GM20431 (cell line): ENCODE measurements around the gene PHF1.

ENCODE experiments used
- in situ Hi-C: fragments of 300-500 bp; cut with MseI, MboI; formaldehyde crosslinking; loops from one replicate; pipeline ENCODE4 v1.15.0; 2020; ENCODE audit warnings: low sequenced_read_pairs; ENCODE audit not compliant: unreplicated experiment

PHF1 gene

GRCh38 chr6:33430991-33431879, 20.4 kb downstream of the PHF1 start:
- in situ Hi-C loops: no loop called here

- in situ Hi-C loops: no loop called here
These were observed 21.2 kb downstream of the PHF1 start for GRCh38 chr6:33431880-33432541.

- in situ Hi-C loops: no loop called here
These were observed 21.7 kb downstream of the PHF1 start for GRCh38 chr6:33432546-33432945.

GRCh38 chr6:33433001-33433543, 22.3 kb downstream of the PHF1 start:
- in situ Hi-C loops: no loop called here

- in situ Hi-C loops: no loop called here
These were observed 22.9 kb downstream of the PHF1 start for GRCh38 chr6:33433544-33434191.

DNA sequence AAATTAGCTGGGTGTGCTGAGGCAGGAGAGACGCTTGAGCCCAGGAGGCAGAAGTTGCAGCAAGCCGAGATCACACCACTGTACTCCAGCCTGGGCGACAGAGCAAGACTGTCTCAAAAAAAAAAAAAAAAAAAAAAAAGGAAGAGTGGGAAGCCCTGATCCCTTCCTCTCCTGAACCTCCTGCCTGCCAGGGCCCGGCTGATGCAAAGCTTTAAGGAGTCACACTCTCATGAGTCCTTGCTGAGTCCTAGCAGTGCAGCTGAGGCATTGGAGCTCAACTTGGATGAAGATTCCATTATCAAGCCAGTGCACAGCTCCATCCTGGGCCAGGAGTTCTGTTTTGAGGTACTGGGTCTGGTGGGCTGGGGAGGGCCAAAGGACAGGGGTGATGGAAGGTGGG, 24.1 kb downstream of the PHF1 start:
- in situ Hi-C loops: no loop called here

- in situ Hi-C loops: no loop called here
These were observed 26.9 kb downstream of the PHF1 start for GRCh38 chr6:33437666-33438065.

GRCh38 chr6:33438978-33439594, 28.3 kb downstream of the PHF1 start:
- in situ Hi-C loops: no loop called here

GRCh38 chr6:33439956-33440648, 29.3 kb downstream of the PHF1 start:
- in situ Hi-C loops: no loop called here

GRCh38 chr6:33440649-33441309, 30.0 kb downstream of the PHF1 start:
- in situ Hi-C loops: no loop called here

DNA sequence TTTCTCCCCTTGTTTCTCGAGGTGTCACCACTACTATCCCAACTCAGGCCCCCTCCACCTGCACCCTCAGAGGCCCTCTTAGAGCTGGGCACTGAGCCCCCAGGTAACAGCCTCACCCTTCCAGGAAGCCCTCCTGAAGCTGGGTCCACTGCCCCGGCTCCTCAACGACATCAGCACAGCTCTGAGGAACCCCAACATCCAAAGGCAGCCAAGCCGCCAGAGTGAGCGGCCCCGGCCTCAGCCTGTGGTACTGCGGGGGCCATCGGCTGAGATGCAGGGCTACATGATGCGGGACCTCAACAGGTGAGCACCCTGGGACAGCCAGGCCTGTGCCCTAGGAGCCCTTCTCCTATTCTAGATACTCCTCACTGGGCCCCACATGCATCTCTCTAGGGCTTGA, 30.6 kb downstream of the PHF1 start:
- in situ Hi-C loops: no loop called here

GRCh38 chr6:33442283-33442682, 31.5 kb downstream of the PHF1 start:
- in situ Hi-C loops: no loop called here

DNA sequence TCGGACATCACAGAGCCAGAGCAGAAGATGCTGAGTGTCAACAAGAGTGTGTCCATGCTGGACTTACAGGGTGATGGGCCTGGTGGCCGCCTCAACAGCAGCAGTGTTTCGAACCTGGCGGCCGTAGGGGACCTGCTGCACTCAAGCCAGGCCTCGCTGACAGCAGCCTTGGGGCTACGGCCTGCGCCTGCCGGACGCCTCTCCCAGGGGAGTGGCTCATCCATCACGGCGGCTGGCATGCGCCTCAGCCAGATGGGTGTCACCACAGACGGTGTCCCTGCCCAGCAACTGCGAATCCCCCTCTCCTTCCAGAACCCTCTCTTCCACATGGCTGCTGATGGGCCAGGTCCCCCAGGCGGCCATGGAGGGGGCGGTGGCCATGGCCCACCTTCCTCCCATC, 32.2 kb downstream of the PHF1 start:
- in situ Hi-C loops: no loop called here

DNA sequence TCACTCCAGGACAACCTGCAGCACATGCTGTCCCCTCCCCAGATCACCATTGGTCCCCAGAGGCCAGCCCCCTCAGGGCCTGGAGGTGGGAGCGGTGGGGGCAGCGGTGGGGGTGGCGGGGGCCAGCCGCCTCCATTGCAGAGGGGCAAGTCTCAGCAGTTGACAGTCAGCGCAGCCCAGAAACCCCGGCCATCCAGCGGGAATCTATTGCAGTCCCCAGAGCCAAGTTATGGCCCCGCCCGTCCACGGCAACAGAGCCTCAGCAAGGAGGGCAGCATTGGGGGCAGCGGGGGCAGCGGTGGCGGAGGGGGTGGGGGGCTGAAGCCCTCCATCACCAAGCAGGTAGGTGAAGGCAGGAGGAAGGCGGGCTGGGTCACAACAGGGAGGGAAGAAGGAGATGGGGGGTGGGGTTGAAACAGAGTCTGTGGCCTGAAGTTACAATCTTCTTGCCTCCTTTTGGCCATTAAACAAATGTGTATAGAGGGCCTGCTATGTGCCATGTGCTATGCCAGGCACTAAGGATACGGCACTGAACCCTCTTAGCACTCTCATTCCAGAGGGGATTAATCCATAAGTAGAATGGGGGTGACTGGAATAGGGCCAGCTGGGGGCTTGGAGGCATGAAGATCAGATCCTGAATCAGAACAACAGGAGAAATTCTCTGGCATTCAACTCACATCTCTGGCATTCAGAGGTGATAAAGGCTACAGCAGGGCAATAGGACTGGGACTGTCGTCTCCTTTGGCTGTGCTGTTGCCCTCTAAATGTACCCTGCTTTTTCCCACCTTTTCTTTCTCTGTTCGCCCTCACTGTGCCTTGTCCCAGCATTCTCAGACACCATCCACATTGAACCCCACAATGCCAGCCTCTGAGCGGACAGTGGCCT, 33.0 kb downstream of the PHF1 start:
- in situ Hi-C loops: no loop called here

DNA sequence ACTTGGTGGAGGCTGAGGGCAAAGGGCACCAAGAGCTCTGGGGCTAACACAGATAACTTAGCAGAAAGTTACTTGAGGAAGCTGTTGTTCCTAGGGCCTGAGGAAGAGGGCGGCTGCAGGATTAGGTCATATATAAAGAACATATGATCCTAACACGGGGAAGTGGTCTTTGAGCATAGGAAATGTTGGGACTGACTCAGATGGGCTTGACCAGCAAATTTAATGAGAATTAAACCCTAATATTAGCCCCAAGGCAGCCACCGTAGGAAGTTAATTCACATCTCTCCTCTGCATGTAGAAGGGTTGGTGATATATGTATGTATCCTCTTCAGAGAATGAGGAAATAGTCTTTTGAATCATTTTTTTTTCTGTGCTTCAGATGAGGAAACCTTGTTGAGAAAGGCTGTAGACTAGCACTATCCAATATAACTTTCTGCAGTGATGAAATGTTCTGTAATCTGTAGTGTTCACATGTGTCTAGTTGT, 34.3 kb downstream of the PHF1 start:
- in situ Hi-C loops: no loop called here

DNA sequence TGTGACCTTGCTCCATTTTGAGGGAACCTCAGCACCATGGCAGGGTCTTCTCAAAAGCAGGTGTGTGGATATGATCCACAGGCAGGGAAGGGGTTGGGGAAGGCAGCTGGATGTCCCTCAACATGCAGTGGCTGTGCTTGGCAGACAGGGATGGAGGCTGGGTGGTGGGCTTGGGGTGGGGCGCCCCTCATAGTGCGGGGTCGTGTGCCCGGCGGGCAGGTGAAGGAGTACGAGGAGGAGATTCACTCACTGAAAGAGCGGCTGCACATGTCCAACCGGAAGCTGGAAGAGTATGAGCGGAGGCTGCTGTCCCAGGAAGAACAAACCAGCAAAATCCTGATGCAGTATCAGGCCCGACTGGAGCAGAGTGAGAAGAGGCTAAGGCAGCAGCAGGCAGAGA, 35.5 kb downstream of the PHF1 start:
- in situ Hi-C loops: no loop called here

- in situ Hi-C loops: no loop called here
These were observed 39.6 kb downstream of the PHF1 start for GRCh38 chr6:33450434-33450833.

DNA sequence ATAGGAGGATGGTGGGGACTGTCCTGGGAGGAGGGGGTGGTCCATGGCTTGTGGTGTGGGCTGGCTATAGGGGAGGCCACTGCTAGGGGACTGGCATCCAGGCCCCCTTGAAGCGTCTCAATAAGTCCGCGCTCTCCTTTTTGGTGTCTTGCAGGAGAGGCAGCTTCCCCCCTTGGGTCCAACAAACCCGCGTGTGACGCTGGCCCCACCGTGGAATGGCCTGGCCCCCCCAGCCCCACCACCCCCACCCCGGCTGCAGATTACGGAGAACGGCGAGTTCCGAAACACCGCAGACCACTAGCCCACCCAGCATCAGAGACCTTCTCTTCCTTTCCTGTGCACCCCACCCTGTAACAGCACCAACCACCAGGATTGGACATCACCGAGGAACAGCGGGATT, 40.8 kb downstream of the PHF1 start:
- in situ Hi-C loops: no loop called here
